ENCODE measurements around the gene SPON2. TPM values are rescaled to one million over a fixed set of nuclear protein-coding genes. Genes with fewer than 3 reads are reported as not detected.

The SPON2 gene
- total RNA-seq, 2 experiments from 2014 or later: 8.4 to 35.3 TPM

DNA sequence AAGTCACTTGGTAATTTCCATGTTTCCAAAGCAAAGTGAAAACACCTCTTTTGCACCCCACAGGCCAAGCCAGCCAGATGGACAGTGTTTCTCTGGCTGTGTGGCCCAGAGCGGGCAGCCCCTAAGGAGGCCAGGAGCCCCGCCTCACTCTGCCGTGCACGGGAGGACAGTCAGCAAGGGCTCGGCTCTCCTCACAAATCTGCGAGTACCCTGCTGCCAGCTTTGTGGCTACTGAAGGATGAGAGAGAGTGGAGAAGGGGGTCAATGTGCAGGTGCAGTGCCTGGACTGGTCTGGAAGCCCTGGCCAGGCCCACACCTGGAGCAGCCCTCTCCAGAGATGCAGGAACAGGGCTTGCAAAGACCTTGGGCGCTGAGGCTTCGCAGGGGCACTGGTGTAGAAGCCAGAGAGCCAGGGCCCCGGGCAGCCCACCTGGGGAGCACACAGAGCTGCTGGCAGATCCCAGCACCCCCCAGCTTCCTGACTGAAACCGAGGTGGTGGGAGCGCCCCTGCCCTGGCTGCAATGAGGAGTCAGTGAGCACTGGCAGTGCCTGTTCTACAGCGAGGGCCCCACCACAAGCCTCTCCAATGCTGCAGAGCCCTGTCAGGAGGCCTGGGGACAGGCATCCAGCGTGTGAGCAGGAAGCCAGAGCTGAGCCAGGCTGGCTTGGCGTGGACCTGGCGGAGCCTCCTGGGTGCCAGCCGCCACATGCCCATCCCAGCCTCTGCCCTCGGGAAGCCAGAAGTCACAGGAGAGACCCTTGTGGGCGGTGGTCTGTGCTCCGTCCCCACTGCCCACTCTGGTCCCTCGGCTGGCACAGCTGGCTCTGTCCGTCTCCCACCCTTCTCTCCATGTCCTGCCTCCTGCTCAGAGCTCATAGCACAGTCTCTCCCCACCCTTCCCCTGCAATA lies 3.9 kb downstream of the SPON2 start:
- POLR2A ChIA-PET: interaction anchor here (0.8 kb wide), 1 partner anchor 46 kb away, joined by 3 read pairs; no protein-coding TSS in a partner anchor
- Histone ChIP-seq H3K36me3 (ENCODE audit: insufficient read depth, low read length) (no peaks in the 10 kb centered on the region), H2AFZ (ENCODE audit: low read length) (peak overlapping the region; percentile 95), H4K20me1 (ENCODE audit: insufficient read depth, low read length) (no peaks in the 10 kb centered on the region), H3K27ac (ENCODE audit: low read depth, low read length, poor library complexity, severe bottlenecking) (no peak overlapping the region), H3K4me2 (ENCODE audit: low read length) (peak overlapping the region; percentile 98), H3K9me2 (ENCODE audit: insufficient read depth, low read length) (no peaks in the 10 kb centered on the region), H3K79me2 (ENCODE audit: insufficient read depth, low read depth, low read length) (no peaks in the 10 kb centered on the region), H3K4me3 (ENCODE audit: low read depth, low read length, poor library complexity, severe bottlenecking) (peak overlapping the region; percentile 75), H3K9me3 (ENCODE audit: low read length) (no peaks in the 10 kb centered on the region), H3K4me1 (ENCODE audit: insufficient read depth, low read length, poor library complexity, severe bottlenecking) (peaks cover 18% of the 10 kb centered on the region)
- intact Hi-C loops (cut with micrococcal nuclease; ENCODE audit: unreplicated experiment): no loop called here
- BruUV-seq (replicated peaks): no TSS peak
- DNase-seq (ENCODE audit: low spot score): no peak
- no peak for TF ChIP-seq EZH2phosphoT487 (IDR thresholded peaks at IDR 0.05; ENCODE audit: borderline replicate concordance, low read depth, low read length)
- TF ChIP-seq, protein P1, sequence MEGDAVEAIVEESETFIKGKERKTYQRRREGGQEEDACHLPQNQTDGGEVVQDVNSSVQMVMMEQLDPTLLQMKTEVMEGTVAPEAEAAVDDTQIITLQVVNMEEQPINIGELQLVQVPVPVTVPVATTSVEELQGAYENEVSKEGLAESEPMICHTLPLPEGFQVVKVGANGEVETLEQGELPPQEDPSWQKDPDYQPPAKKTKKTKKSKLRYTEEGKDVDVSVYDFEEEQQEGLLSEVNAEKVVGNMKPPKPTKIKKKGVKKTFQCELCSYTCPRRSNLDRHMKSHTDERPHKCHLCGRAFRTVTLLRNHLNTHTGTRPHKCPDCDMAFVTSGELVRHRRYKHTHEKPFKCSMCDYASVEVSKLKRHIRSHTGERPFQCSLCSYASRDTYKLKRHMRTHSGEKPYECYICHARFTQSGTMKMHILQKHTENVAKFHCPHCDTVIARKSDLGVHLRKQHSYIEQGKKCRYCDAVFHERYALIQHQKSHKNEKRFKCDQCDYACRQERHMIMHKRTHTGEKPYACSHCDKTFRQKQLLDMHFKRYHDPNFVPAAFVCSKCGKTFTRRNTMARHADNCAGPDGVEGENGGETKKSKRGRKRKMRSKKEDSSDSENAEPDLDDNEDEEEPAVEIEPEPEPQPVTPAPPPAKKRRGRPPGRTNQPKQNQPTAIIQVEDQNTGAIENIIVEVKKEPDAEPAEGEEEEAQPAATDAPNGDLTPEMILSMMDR (conservative IDR thresholded peaks at IDR 0.05; ENCODE audit: low read length): no peak
- CTCF ChIA-PET (ENCODE audit: unreplicated experiment): no interaction called here

DNA sequence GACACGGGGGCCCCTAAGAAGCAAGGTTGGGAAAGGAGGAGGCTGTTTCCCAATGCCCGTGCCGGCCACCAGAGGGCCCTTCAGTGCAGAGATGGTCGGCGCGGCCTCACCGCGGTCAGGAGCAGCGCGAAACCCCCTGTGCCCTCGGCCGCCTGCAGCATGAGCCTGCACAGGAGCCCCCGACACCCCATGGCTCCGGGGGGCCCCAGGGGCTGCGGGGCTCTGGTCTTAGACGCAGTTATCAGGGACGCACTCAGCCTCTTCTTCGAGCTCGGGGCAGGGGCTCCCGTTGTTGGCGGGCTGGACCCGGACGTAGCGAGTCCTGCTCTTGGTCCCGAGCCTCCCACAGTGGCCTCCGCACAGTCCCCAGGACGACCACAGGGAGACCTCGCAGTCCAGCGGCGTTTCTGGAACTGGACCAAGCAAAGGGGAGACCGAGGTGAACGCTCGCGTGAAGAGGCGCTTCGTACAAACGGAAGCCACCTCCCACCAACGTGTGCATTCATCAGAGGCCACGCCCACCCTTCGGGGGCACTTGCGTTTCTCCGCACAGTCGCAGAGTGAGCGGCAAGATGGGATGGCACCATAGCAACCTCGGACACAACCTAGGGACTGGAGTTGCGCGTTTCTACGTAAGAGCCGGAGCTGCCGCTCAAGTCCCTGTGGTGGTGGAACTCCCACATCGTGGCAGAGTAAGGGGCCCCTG lies 5.0 kb downstream of the SPON2 start:
- no peaks in the 10 kb centered on the region for H3K36me3 ChIP-seq (ENCODE audit: insufficient read depth, low read length)
- peak overlapping the region; percentile 98 for H3K4me2 ChIP-seq (ENCODE audit: low read length)
- H4K20me1 ChIP-seq (ENCODE audit: insufficient read depth, low read length): no peaks in the 10 kb centered on the region
- TF ChIP-seq, protein P1 (conservative IDR thresholded peaks at IDR 0.05; ENCODE audit: low read length): peak; percentile 92
- no peak for TF ChIP-seq EZH2phosphoT487 (IDR thresholded peaks at IDR 0.05; ENCODE audit: borderline replicate concordance, low read depth, low read length)
- H3K27ac ChIP-seq (ENCODE audit: low read depth, low read length, poor library complexity, severe bottlenecking): peak overlapping the region; percentile 54
- H3K9me3 ChIP-seq (ENCODE audit: low read length): no peaks in the 10 kb centered on the region
- H3K4me3 ChIP-seq (ENCODE audit: low read depth, low read length, poor library complexity, severe bottlenecking): peak overlapping the region; percentile 75
- POLR2A ChIA-PET: interaction anchor here (0.5 to 0.8 kb wide), 3 partner anchors 23 to 53 kb away, joined by 3 to 5 read pairs (median 3); no protein-coding TSS in a partner anchor
- no peaks in the 10 kb centered on the region for H3K79me2 ChIP-seq (ENCODE audit: insufficient read depth, low read depth, low read length)
- CTCF ChIA-PET (ENCODE audit: unreplicated experiment): interaction anchor here (0.6 kb wide), 1 partner anchor 48 kb away, joined by 3 read pairs; no protein-coding TSS in a partner anchor
- DNase-seq (ENCODE audit: low spot score): peak; percentile 97
- intact Hi-C loops (cut with micrococcal nuclease; ENCODE audit: unreplicated experiment): loop anchor here (1.0 to 2.0 kb wide), 6 partner anchors 37 to 179 kb away; no protein-coding TSS in a partner anchor
- BruUV-seq (replicated peaks): TSS peak; percentile 82
- peaks cover 18% of the 10 kb centered on the region for H3K4me1 ChIP-seq (ENCODE audit: insufficient read depth, low read length, poor library complexity, severe bottlenecking)
- H2AFZ ChIP-seq (ENCODE audit: low read length): peak overlapping the region; percentile 95
- no peaks in the 10 kb centered on the region for H3K9me2 ChIP-seq (ENCODE audit: insufficient read depth, low read length)
